ENCODE data around the gene TRIM54. TPM values are rescaled to one million over a fixed set of nuclear protein-coding genes. Genes with fewer than 3 reads are reported as not detected.
A peak's percentile ranks its signal among the peaks of the same experiment; 100 is the strongest.

TRIM54 gene
- total and polyA plus RNA-seq, 9 of the 15 experiments (the other 6 are each of a cell fraction or from before 2014, with no cell fraction given), result not detected

DNA sequence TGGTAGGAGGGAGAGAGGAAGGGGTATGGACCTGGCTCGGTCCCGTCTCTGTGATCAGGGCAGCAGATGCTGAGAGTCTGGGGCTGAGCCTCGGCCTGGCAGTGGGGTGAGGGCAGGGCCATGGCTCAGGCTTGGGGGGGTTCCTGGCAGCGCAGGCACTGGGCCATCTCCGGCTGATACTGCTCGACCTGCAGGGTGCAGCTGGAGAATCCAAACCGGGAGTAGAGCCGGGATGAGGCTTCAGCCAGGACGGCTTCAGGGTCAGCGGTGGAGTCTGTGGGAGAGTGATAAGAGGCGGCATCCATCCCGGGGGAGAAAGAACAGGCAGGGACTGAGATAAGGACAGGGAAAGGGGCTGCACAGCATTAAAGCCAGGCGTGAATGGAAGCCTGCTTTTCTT, 27.0 kb upstream of the TRIM54 start (continued):
- TF ChIP-seq GATA2 (CRISPR knock-in tag; IDR thresholded peaks at IDR 0.05), result peak; percentile 59; the same call in 1 of the 2 replicates
- TF ChIP-seq HDAC3 (IDR thresholded peaks at IDR 0.05; ENCODE audit: borderline replicate concordance, partially characterized antibody), result no peak
- TF ChIP-seq MCM5 (IDR thresholded peaks at IDR 0.05; ENCODE audit: low read depth), result no peak
- TF ChIP-seq, protein P1, sequence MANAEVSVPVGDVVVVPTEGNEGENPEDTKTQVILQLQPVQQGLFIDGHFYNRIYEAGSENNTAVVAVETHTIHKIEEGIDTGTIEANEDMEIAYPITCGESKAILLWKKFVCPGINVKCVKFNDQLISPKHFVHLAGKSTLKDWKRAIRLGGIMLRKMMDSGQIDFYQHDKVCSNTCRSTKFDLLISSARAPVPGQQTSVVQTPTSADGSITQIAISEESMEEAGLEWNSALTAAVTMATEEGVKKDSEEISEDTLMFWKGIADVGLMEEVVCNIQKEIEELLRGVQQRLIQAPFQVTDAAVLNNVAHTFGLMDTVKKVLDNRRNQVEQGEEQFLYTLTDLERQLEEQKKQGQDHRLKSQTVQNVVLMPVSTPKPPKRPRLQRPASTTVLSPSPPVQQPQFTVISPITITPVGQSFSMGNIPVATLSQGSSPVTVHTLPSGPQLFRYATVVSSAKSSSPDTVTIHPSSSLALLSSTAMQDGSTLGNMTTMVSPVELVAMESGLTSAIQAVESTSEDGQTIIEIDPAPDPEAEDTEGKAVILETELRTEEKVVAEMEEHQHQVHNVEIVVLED (CRISPR knock-in tag; IDR thresholded peaks at IDR 0.05), result no peak
- TF ChIP-seq, protein P2, sequence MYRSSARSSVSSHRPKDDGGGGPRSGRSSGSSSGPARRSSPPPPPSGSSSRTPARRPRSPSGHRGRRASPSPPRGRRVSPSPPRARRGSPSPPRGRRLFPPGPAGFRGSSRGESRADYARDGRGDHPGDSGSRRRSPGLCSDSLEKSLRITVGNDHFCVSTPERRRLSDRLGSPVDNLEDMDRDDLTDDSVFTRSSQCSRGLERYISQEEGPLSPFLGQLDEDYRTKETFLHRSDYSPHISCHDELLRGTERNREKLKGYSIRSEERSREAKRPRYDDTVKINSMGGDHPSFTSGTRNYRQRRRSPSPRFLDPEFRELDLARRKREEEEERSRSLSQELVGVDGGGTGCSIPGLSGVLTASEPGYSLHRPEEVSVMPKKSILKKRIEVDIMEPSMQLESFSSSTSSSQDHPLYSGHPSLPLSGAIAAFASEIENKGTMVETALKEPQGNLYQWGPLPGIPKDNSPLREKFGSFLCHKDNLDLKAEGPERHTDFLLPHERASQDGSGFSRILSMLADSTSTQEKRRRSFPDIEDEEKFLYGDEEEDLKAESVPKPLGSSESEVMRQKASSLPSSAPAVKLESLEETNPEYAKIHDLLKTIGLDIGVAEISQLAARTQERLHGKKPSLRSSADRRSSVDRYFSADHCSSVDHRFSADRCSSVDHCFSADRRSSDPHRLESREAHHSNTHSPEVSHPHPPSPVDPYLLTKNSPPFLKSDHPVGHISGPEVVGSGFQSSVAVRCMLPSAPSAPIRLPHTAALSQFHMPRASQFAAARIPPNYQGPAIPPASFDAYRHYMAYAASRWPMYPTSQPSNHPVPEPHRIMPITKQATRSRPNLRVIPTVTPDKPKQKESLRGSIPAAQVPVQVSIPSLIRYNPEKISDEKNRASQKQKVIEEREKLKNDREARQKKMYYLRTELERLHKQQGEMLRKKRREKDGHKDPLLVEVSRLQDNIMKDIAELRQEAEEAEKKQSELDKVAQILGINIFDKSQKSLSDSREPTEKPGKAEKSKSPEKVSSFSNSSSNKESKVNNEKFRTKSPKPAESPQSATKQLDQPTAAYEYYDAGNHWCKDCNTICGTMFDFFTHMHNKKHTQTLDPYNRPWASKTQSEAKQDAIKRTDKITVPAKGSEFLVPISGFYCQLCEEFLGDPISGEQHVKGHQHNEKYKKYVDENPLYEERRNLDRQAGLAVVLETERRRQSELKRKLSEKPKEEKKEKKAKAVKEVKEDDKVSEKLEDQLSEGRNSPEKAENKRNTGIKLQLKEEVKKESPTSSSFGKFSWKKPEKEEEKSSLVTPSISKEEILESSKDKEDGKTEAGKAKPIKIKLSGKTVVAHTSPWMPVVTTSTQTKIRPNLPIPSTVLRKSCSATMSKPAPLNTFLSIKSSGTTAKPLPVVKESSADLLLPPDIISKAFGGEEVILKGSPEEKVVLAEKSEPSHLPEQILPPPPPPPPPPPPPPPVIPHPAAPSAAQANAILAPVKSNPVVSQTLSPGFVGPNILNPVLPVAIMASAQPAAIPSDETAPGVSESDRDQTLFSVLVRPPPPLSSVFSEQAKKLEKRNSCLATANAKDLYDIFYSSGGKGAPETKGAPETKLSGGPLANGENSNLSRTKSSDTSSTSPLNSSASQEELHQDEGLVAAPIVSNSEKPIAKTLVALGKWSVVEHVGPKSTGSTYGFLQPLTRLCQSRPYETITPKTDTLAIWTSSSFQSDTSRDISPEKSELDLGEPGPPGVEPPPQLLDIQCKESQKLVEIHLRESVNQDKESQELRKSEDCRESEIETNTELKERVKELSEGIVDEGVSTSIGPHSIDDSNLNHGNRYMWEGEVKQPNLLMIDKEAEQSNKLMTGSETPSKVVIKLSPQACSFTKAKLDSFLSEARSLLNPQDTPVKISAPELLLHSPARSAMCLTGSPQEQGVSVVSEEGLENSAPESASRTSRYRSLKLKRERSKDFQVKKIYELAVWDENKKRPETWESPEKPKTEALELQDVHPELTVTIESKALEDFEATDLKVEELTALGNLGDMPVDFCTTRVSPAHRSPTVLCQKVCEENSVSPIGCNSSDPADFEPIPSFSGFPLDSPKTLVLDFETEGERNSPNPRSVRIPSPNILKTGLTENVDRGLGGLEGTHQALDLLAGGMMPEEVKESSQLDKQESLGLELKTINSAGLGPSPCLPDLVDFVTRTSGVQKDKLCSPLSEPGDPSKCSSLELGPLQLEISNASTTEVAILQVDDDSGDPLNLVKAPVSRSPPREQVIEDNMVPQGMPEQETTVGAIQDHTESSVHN (IDR thresholded peaks at IDR 0.05; ENCODE audit: borderline replicate concordance in 1 of 2, low read depth in 1 of 2), result no peak
- TF ChIP-seq TEAD4 (IDR thresholded peaks at IDR 0.05; ENCODE audit: low read length), result peak; percentile 68; the same call in 1 of the 2 replicates
- TF ChIP-seq TEAD4 (CRISPR knock-in tag; IDR thresholded peaks at IDR 0.05; ENCODE audit: borderline replicate concordance), result no peak
- TF ChIP-seq, protein P3, sequence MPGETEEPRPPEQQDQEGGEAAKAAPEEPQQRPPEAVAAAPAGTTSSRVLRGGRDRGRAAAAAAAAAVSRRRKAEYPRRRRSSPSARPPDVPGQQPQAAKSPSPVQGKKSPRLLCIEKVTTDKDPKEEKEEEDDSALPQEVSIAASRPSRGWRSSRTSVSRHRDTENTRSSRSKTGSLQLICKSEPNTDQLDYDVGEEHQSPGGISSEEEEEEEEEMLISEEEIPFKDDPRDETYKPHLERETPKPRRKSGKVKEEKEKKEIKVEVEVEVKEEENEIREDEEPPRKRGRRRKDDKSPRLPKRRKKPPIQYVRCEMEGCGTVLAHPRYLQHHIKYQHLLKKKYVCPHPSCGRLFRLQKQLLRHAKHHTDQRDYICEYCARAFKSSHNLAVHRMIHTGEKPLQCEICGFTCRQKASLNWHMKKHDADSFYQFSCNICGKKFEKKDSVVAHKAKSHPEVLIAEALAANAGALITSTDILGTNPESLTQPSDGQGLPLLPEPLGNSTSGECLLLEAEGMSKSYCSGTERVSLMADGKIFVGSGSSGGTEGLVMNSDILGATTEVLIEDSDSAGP (CRISPR knock-in tag; IDR thresholded peaks at IDR 0.05), result no peak
- peak; percentile 51; the same call in 1 of the 2 replicates for TF ChIP-seq KLF16 (IDR thresholded peaks at IDR 0.05)
- TF ChIP-seq, protein P4, sequence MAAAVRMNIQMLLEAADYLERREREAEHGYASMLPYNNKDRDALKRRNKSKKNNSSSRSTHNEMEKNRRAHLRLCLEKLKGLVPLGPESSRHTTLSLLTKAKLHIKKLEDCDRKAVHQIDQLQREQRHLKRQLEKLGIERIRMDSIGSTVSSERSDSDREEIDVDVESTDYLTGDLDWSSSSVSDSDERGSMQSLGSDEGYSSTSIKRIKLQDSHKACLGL (CRISPR knock-in tag; IDR thresholded peaks at IDR 0.05; ENCODE audit: borderline replicate concordance, poor library complexity, severe bottlenecking), result no peak
- TF ChIP-seq KHSRP (IDR thresholded peaks at IDR 0.05), result no peak
- TF ChIP-seq SMC3 (conservative IDR thresholded peaks at IDR 0.05; ENCODE audit: insufficient read depth, low read depth, low read length), result no peak
- TF ChIP-seq SAFB (IDR thresholded peaks at IDR 0.05; ENCODE audit: borderline replicate concordance, low read depth, low read length), result no peak
